ENCODE measurements around the gene KRAS. TPM values are rescaled to one million over a fixed set of nuclear protein-coding genes. Genes with fewer than 3 reads are reported as not detected.

Gene KRAS
- polyA plus RNA-seq, result 15.0 to 26.1 TPM (median 15.6 TPM) in 3 replicates
- 37.3 TPM for polyA plus RNA-seq (2011; ENCODE audit: low read depth)
- 14.4 and 27.1 TPM in 2 replicates for polyA plus RNA-seq (2011; cell fraction: cytosol; rRNA removed)
- polyA plus RNA-seq (2011; cell fraction: nucleus; rRNA removed), result 15.9 and 22.1 TPM in 2 replicates
- 13.7 and 15.4 TPM in 2 replicates for polyA plus RNA-seq (2012; ENCODE audit: low replicate concordance)
- polyA minus RNA-seq, result 6.7 to 20.9 TPM (median 11.0 TPM) in 3 replicates
- 14.2 TPM for polyA minus RNA-seq (2011; cell fraction: cytosol; rRNA and poly(A)+ RNA removed)
- 9.9 and 19.0 TPM in 2 replicates for polyA minus RNA-seq (2011; cell fraction: nucleus; rRNA and poly(A)+ RNA removed)

- dilution Hi-C loops (cut with MboI; ENCODE audit: extremely low pct_ligation_motif_present, low sequenced_read_pairs), result no loop called here
- DNase-seq (ENCODE audit: low read depth, low spot score) (peak; percentile 44), FAIRE-seq (no peak)
- peaks cover 37% of the 10 kb centered on the region for H3K79me2 ChIP-seq (ENCODE audit: control insufficient read depth, insufficient read depth, low read length)
- peak within 1 kb of the TSS; percentile 74 for H2AFZ ChIP-seq (ENCODE audit: control insufficient read depth, low read length)
- H3K9me3 ChIP-seq (ENCODE audit: control insufficient read depth, low read depth, low read length), result no peaks in the 10 kb centered on the region
- peak within 1 kb of the TSS; percentile 84 for H3K9ac ChIP-seq (ENCODE audit: control insufficient read depth, extremely low read depth, insufficient read depth, low read length)
- H3K4me3 ChIP-seq (ENCODE audit: control insufficient read depth in 2 of 3, extremely low read depth in 1 of 3, insufficient read depth in 2 of 3, low read depth in 1 of 3, low read length in 3 of 3), result peak within 1 kb of the TSS; percentile 76 to 90 (median 90)
- H3K36me3 ChIP-seq (ENCODE audit: control insufficient read depth in 2 of 2, extremely low read depth in 1 of 2, insufficient read depth in 2 of 2, low read length in 2 of 2), result peaks cover 0 to 1% of the 10 kb centered on the region in 2 experiments
- H3K9me1 ChIP-seq (ENCODE audit: control insufficient read depth, extremely low read depth, insufficient read depth, low read length), result no peaks in the 10 kb centered on the region
- H3K4me1 ChIP-seq (ENCODE audit: control insufficient read depth, extremely low read depth, insufficient read depth, low read length), result peaks cover 4% of the 10 kb centered on the region
- no peaks in the 10 kb centered on the region for H3K27me3 ChIP-seq (ENCODE audit: control insufficient read depth, extremely low read depth, insufficient read depth, low read length)
- peak within 1 kb of the TSS; percentile 71 for H3K27ac ChIP-seq (ENCODE audit: control insufficient read depth, insufficient read depth, low read length)
- H3K4me2 ChIP-seq (ENCODE audit: control insufficient read depth, extremely low read depth, insufficient read depth, low read depth, low read length), result peak within 1 kb of the TSS; percentile 93
- H4K20me1 ChIP-seq (ENCODE audit: control insufficient read depth, extremely low read depth, insufficient read depth, low read length), result no peaks in the 10 kb centered on the region
- TF ChIP-seq, protein P1, sequence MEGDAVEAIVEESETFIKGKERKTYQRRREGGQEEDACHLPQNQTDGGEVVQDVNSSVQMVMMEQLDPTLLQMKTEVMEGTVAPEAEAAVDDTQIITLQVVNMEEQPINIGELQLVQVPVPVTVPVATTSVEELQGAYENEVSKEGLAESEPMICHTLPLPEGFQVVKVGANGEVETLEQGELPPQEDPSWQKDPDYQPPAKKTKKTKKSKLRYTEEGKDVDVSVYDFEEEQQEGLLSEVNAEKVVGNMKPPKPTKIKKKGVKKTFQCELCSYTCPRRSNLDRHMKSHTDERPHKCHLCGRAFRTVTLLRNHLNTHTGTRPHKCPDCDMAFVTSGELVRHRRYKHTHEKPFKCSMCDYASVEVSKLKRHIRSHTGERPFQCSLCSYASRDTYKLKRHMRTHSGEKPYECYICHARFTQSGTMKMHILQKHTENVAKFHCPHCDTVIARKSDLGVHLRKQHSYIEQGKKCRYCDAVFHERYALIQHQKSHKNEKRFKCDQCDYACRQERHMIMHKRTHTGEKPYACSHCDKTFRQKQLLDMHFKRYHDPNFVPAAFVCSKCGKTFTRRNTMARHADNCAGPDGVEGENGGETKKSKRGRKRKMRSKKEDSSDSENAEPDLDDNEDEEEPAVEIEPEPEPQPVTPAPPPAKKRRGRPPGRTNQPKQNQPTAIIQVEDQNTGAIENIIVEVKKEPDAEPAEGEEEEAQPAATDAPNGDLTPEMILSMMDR (optimal IDR thresholded peaks at IDR 0.05 in 1 of 3, IDR thresholded peaks at IDR 0.05 in 1 of 3, conservative IDR thresholded peaks at IDR 0.05 in 1 of 3; ENCODE audit: extremely low read depth in 1 of 3, insufficient read depth in 2 of 3, low read length in 3 of 3), result no peak
- no peak for TF ChIP-seq EZH2 (IDR thresholded peaks at IDR 0.05; ENCODE audit: low read length)
These were observed at the start of gene KRAS for GRCh38 chr12:25250744-25251730. Gene KRAS (minus strand): TSS chr12:25250929.

DNA sequence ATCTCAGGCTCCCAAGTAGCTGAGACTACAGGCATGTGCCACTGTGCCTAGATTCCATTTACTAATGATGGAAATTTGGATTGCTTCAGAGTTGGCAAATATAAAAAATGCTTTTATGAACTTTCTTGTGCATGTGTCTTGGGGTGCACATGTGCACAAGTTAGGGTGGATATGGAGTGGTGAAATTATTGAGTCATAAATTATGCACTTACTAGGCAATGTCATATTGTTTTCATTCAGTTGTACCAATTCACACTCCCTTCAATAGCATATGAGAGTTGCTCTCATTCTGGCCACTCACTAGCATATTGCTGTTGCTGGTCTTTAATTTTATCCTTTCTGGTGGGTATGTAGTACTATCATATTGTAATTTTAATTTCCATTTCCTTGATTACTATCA is 45.7 kb upstream of the KRAS start:
- dilution Hi-C loops (cut with MboI; ENCODE audit: extremely low pct_ligation_motif_present, low sequenced_read_pairs), result no loop called here
- H3K4me2 ChIP-seq (ENCODE audit: control insufficient read depth, extremely low read depth, insufficient read depth, low read depth, low read length), result no peak overlapping the region
- H3K27ac ChIP-seq (ENCODE audit: control insufficient read depth, insufficient read depth, low read length), result no peak overlapping the region
- H3K79me2 ChIP-seq (ENCODE audit: control insufficient read depth, insufficient read depth, low read length), result no peaks in the 10 kb centered on the region
- no peaks in the 10 kb centered on the region for H3K4me1 ChIP-seq (ENCODE audit: control insufficient read depth, extremely low read depth, insufficient read depth, low read length)
- FAIRE-seq (no peak), DNase-seq (ENCODE audit: low read depth, low spot score) (no peak)
- TF ChIP-seq, protein P1 (optimal IDR thresholded peaks at IDR 0.05 in 1 of 3, IDR thresholded peaks at IDR 0.05 in 1 of 3, conservative IDR thresholded peaks at IDR 0.05 in 1 of 3; ENCODE audit: extremely low read depth in 1 of 3, insufficient read depth in 2 of 3, low read length in 3 of 3), result no peak
- no peak for TF ChIP-seq EZH2 (IDR thresholded peaks at IDR 0.05; ENCODE audit: low read length)
- no peak overlapping the region for H3K9ac ChIP-seq (ENCODE audit: control insufficient read depth, extremely low read depth, insufficient read depth, low read length)
- no peaks in the 10 kb centered on the region for H4K20me1 ChIP-seq (ENCODE audit: control insufficient read depth, extremely low read depth, insufficient read depth, low read length)
- no peaks in the 10 kb centered on the region for H3K36me3 ChIP-seq (ENCODE audit: control insufficient read depth in 2 of 2, extremely low read depth in 1 of 2, insufficient read depth in 2 of 2, low read length in 2 of 2)
- no peak overlapping the region for H3K4me3 ChIP-seq (ENCODE audit: control insufficient read depth in 2 of 3, extremely low read depth in 1 of 3, insufficient read depth in 2 of 3, low read depth in 1 of 3, low read length in 3 of 3)
- no peaks in the 10 kb centered on the region for H3K9me3 ChIP-seq (ENCODE audit: control insufficient read depth, low read depth, low read length)
- H3K9me1 ChIP-seq (ENCODE audit: control insufficient read depth, extremely low read depth, insufficient read depth, low read length), result no peaks in the 10 kb centered on the region
- no peak overlapping the region for H2AFZ ChIP-seq (ENCODE audit: control insufficient read depth, low read length)
- H3K27me3 ChIP-seq (ENCODE audit: control insufficient read depth, extremely low read depth, insufficient read depth, low read length), result no peaks in the 10 kb centered on the region
